ENCODE results near the gene HIVEP3. TPM values are rescaled to one million over a fixed set of nuclear protein-coding genes. Genes with fewer than 3 reads are reported as not detected.

HIVEP3 gene
- total RNA-seq, 2 donors from 2014 or later, result 17.9 to 32.0 TPM

DNA sequence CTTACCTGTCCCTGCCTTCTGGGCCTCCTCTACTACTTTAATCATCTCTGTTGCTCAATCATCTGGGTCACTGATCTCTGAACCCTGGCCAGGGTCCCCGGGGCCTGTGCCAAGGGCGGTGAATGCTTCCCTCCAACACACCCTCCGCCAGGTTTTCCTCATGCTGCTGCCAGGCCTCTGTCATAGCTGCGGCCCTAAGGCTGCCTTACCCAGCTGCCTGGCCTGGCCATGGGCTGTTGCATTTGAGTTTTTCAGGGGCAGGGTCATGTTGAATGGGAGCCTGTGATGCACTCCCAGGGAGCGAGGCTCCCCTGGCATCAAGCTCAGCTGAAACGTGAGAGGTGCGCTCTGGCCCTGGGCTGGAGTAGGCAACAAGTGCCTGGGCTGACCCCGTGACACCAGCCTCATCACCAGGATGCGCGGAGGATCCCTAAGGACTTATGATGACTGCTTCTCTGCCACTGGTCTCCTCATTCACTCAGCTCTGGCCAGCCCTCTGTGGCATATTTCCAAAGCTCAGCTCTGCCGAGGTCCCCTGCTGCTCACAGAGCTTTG is 441.8 kb downstream of the HIVEP3 start:
- H3K27me3 Mint-ChIP-seq, result no peaks in the 10 kb centered on the region

GRCh38 chr1:41475859-41476567 is 442.7 kb downstream of the HIVEP3 start:
- H3K27me3 Mint-ChIP-seq, result no peaks in the 10 kb centered on the region
- no peak overlapping the region for H3K4me3 Mint-ChIP-seq
- no peak overlapping the region for H3K27ac Mint-ChIP-seq
- H3K4me1 Mint-ChIP-seq (ENCODE audit: low read depth in 2 of 2), result no peaks in the 10 kb centered on the region
- no peaks in the 10 kb centered on the region for H3K9me3 Mint-ChIP-seq
- ATAC-seq (no peak), DNase-seq (ENCODE audit: low spot score) (no peak)
- no peaks in the 10 kb centered on the region for H3K36me3 Mint-ChIP-seq

More for the DNA sequence above, 441.8 kb downstream of the HIVEP3 start:
- DNase-seq (ENCODE audit: low spot score) (no peak), ATAC-seq (no peak)
- no peaks in the 10 kb centered on the region for H3K36me3 Mint-ChIP-seq
- no peak overlapping the region for H3K27ac Mint-ChIP-seq
- no peaks in the 10 kb centered on the region for H3K4me1 Mint-ChIP-seq (ENCODE audit: low read depth in 2 of 2)
- no peak overlapping the region for H3K4me3 Mint-ChIP-seq
- H3K9me3 Mint-ChIP-seq, result no peaks in the 10 kb centered on the region

GRCh38 chr1:41475346-41475745 is 443.4 kb downstream of the HIVEP3 start:
- H3K27me3 Mint-ChIP-seq, result no peaks in the 10 kb centered on the region
- no peaks in the 10 kb centered on the region for H3K9me3 Mint-ChIP-seq
- no peaks in the 10 kb centered on the region for H3K4me1 Mint-ChIP-seq (ENCODE audit: low read depth in 2 of 2)
- DNase-seq (ENCODE audit: low spot score) (no peak), ATAC-seq (no peak)
- no peak overlapping the region for H3K27ac Mint-ChIP-seq
- H3K4me3 Mint-ChIP-seq, result no peak overlapping the region
- no peaks in the 10 kb centered on the region for H3K36me3 Mint-ChIP-seq

DNA sequence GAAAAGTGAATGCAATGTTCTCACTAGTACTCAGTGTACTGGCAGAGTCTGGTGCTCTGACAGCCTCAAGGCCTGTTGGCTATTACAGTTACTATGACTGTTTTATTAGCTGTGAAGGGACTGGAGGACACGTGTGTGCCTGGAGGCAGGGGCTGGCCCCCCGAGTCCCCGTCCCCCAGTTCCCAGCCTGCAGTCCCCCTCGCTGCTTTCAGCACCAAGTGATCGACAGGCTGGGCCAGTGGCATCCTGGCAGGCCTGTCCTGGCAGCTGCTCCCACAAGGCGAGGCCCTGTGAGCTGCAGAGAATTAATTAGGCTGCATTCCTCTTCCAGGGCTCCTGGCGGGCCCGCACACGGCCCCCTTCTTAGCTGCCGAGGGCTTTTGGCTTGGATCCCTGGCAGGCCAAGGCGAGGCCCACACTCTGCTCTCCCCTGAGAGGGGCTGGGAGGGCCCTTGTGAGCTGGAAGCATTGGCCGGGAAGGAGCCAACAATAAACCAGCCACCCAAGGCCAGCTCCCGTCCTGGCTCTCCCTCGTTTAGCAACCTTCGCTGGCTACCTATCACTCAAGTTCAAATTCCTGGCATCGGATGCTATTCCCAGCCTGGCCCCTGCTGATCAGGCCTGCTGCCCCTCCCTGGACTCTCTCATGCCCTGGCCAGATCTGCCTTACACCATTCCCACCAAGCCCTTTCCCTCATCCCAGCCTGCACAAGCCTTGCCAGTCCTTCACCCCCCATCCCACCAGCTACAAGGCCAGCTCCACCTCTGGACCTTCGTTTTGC is 444.0 kb downstream of the HIVEP3 start:
- no peak overlapping the region for H3K4me3 Mint-ChIP-seq
- no peak for DNase-seq (ENCODE audit: low spot score)
- H3K27ac Mint-ChIP-seq, result no peak overlapping the region
- H3K4me1 Mint-ChIP-seq (ENCODE audit: low read depth in 2 of 2), result no peaks in the 10 kb centered on the region
- no peak for ATAC-seq
- no peaks in the 10 kb centered on the region for H3K27me3 Mint-ChIP-seq
- H3K36me3 Mint-ChIP-seq, result no peaks in the 10 kb centered on the region
- H3K9me3 Mint-ChIP-seq, result no peaks in the 10 kb centered on the region

DNA sequence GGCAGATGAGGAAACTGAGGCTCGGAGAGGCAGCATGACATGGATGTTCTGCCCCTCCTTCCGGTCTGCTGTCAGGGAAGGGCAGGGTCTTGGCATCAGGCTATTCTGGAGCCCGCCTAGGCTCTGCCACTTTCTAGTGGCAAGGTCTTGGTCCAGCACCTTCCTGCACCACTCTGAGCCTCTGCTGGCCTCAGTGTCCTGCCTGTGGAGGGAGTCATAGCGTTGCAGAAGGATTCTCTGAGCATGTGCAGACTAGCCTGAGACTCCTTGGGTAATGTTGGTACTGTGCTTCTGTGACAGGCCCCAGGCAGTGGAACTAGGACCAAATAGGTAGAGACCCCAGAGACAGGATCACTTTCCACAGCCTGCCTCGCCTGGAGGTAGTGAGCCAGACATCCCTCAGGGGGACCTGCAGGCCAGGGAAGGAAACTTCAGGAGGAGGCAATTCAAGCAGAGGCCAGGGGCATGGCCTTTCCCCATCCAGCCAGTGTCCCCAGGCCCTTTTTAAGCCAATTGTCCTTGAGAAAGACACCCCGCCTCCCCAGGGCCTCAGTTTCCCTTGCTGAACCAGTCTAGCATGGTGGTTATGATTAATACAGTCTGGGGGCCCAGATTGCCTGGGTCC is 444.9 kb downstream of the HIVEP3 start:
- Mint-ChIP-seq H3K36me3 (no peaks in the 10 kb centered on the region), H3K9me3 (no peaks in the 10 kb centered on the region), H3K27me3 (no peaks in the 10 kb centered on the region), H3K4me3 (no peak overlapping the region), H3K4me1 (ENCODE audit: low read depth in 2 of 2) (no peaks in the 10 kb centered on the region), H3K27ac (no peak overlapping the region)
- DNase-seq (ENCODE audit: low spot score), result no peak
- ATAC-seq, result no peak

- Mint-ChIP-seq H3K36me3 (no peaks in the 10 kb centered on the region), H3K27me3 (no peaks in the 10 kb centered on the region), H3K27ac (no peak overlapping the region), H3K4me3 (no peak overlapping the region), H3K9me3 (no peaks in the 10 kb centered on the region), H3K4me1 (ENCODE audit: low read depth in 2 of 2) (no peaks in the 10 kb centered on the region)
- DNase-seq (ENCODE audit: low spot score) (no peak), ATAC-seq (no peak)
Observed at GRCh38 chr1:41471658-41472057, 447.1 kb downstream of the HIVEP3 start.

DNA sequence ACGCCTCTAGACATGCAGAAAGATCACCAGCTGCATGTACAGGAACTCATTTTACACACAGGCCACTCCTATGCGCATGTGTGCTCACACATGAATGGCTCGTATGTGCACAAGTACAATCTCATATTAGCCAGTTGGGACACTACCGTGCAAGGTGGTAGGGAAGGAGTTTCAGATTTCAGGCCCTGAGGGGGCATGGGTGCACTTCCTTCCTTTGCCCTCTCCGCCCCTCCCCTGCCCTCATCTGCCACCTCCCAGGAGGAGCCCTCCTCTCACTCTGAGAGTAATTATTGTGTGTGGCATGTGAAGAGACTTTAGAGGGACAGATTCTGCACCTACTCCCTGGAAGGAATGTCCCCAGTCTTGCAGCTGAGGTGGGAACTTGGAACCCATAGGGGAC is 449.0 kb downstream of the HIVEP3 start:
- no peak overlapping the region for H3K4me3 Mint-ChIP-seq
- H3K27ac Mint-ChIP-seq, result no peak overlapping the region

GRCh38 chr1:41468122-41468762 is 450.5 kb downstream of the HIVEP3 start:
- DNase-seq (ENCODE audit: low spot score), result no peak
- H3K9me3 Mint-ChIP-seq, result no peaks in the 10 kb centered on the region
- H3K27ac Mint-ChIP-seq, result no peak overlapping the region
- H3K27me3 Mint-ChIP-seq, result peaks cover 0 to 2% of the 10 kb centered on the region in 2 donors
- H3K4me1 Mint-ChIP-seq (ENCODE audit: low read depth in 2 of 2), result no peaks in the 10 kb centered on the region
- no peak overlapping the region for H3K4me3 Mint-ChIP-seq
- ATAC-seq, result no peak
- H3K36me3 Mint-ChIP-seq, result no peaks in the 10 kb centered on the region

More for the DNA sequence above, 449.0 kb downstream of the HIVEP3 start:
- DNase-seq (ENCODE audit: low spot score), result no peak
- H3K4me1 Mint-ChIP-seq (ENCODE audit: low read depth in 2 of 2), result no peaks in the 10 kb centered on the region
- peaks cover 0 to 2% of the 10 kb centered on the region in 2 donors for H3K27me3 Mint-ChIP-seq
- ATAC-seq, result peak in 1 of 2 donors; percentile 20
- no peaks in the 10 kb centered on the region for H3K9me3 Mint-ChIP-seq
- H3K36me3 Mint-ChIP-seq, result no peaks in the 10 kb centered on the region

- H3K36me3 Mint-ChIP-seq, result no peaks in the 10 kb centered on the region
- H3K27me3 Mint-ChIP-seq, result peaks cover 0 to 2% of the 10 kb centered on the region in 2 donors
- no peak for DNase-seq (ENCODE audit: low spot score)
- H3K4me3 Mint-ChIP-seq, result no peak overlapping the region
- H3K4me1 Mint-ChIP-seq (ENCODE audit: low read depth in 2 of 2), result no peaks in the 10 kb centered on the region
- no peak for ATAC-seq
- no peaks in the 10 kb centered on the region for H3K9me3 Mint-ChIP-seq
- no peak overlapping the region for H3K27ac Mint-ChIP-seq
Observed at GRCh38 chr1:41467673-41468072, 451.0 kb downstream of the HIVEP3 start.

- ATAC-seq, result peak in 1 of 2 donors; percentile 29
- Mint-ChIP-seq H3K4me1 (ENCODE audit: low read depth in 2 of 2) (no peaks in the 10 kb centered on the region), H3K27me3 (peaks cover 0 to 2% of the 10 kb centered on the region in 2 donors), H3K4me3 (no peak overlapping the region), H3K36me3 (no peaks in the 10 kb centered on the region), H3K27ac (no peak overlapping the region), H3K9me3 (no peaks in the 10 kb centered on the region)
- no peak for DNase-seq (ENCODE audit: low spot score)
Observed at GRCh38 chr1:41466146-41466545, 452.6 kb downstream of the HIVEP3 start.

DNA sequence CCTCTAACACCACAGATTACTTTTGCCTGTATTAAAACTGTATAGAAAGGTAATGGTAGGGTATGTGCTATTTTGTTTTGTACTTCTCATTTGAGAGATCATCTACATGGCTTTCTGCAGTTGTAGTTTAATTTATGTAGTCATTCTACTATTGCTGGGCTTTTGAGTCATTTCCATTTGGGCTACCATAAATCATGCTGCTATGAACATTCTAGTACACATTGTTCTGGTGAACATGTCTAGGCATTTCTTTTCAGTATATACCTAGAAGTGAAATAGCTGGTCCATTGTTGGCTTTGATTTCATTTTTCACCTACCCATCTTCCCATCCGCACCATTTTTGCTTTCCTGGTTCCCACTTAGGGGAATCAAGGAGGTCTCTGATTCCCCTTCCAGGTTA is 453.0 kb downstream of the HIVEP3 start:
- no peaks in the 10 kb centered on the region for H3K9me3 Mint-ChIP-seq
- peaks cover 0 to 2% of the 10 kb centered on the region in 2 donors for H3K27me3 Mint-ChIP-seq
- ATAC-seq (no peak), DNase-seq (ENCODE audit: low spot score) (no peak)
- no peak overlapping the region for H3K4me3 Mint-ChIP-seq
- H3K27ac Mint-ChIP-seq, result no peak overlapping the region
- H3K4me1 Mint-ChIP-seq (ENCODE audit: low read depth in 2 of 2), result no peaks in the 10 kb centered on the region
- no peaks in the 10 kb centered on the region for H3K36me3 Mint-ChIP-seq

DNA sequence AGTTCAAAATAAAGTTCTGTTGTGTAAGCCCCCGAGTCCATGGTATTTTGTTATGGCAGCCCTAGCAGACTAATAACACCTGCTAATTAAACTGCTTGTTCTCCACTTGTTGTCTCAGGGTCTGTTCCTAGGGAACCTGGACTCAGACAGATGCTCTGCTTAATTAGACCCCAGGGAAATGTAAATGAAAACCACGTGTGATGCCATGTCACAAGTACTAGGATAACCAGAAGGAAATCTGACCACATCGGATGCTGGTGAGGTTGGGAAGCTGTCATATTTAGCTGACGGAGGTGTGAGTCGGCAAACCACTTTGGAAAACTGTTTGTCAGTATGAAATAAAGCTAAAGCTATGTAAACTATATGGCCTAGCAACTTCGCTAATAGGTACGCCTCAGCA is 453.8 kb downstream of the HIVEP3 start:
- Mint-ChIP-seq H3K4me3 (no peak overlapping the region), H3K36me3 (no peaks in the 10 kb centered on the region), H3K27ac (no peak overlapping the region), H3K9me3 (no peaks in the 10 kb centered on the region), H3K4me1 (ENCODE audit: low read depth in 2 of 2) (no peaks in the 10 kb centered on the region), H3K27me3 (peaks cover 0 to 2% of the 10 kb centered on the region in 2 donors)
- DNase-seq (ENCODE audit: low spot score), result no peak
- no peak for ATAC-seq

- Mint-ChIP-seq H3K4me1 (ENCODE audit: low read depth in 2 of 2) (no peaks in the 10 kb centered on the region), H3K36me3 (no peaks in the 10 kb centered on the region), H3K27me3 (peaks cover 5 to 6% of the 10 kb centered on the region in 2 donors), H3K9me3 (no peaks in the 10 kb centered on the region), H3K4me3 (no peak overlapping the region), H3K27ac (no peak overlapping the region)
- DNase-seq (ENCODE audit: low spot score), result no peak
- ATAC-seq, result no peak
Observed at GRCh38 chr1:41463516-41463915, 455.2 kb downstream of the HIVEP3 start.
